ENCODE measurements around the gene ZNF273. TPM values are rescaled to one million over a fixed set of nuclear protein-coding genes. Genes with fewer than 3 reads are reported as not detected.

Gene ZNF273
- polyA plus RNA-seq, 1 donor from 2014 or later = 21.7 TPM

GRCh38 chr7:64904008-64904407, 935 bp downstream of the ZNF273 start:
- Histone ChIP-seq H3K4me3 (ENCODE audit: low read length) (peak overlapping the region; percentile 78), H3F3A (ENCODE audit: insufficient read depth, low read length, poor library complexity, severe bottlenecking) (no peaks in the 10 kb centered on the region), H3K36me3 (ENCODE audit: insufficient read depth, low read length) (no peaks in the 10 kb centered on the region), H2AFZ (ENCODE audit: low read depth, low read length) (no peak overlapping the region), H3K4me2 (ENCODE audit: low read length) (peak overlapping the region; percentile 86), H3K9me3 (ENCODE audit: low read length) (no peaks in the 10 kb centered on the region), H3K9me2 (ENCODE audit: insufficient read depth, low read length) (no peaks in the 10 kb centered on the region), H3K9ac (ENCODE audit: low read length) (no peak overlapping the region), H3K27me3 (ENCODE audit: insufficient read depth, low read depth, low read length) (no peaks in the 10 kb centered on the region), H3K27ac (ENCODE audit: low read length) (no peak overlapping the region), H4K20me1 (ENCODE audit: insufficient read depth) (no peaks in the 10 kb centered on the region), H3K79me2 (replicated peaks; ENCODE audit: insufficient read depth, low read length) (peaks cover 50% of the 10 kb centered on the region)
- TF ChIP-seq MXI1 (conservative IDR thresholded peaks at IDR 0.05; ENCODE audit: poor library complexity, severe bottlenecking) = no peak
- TF ChIP-seq POLR2AphosphoS5 (IDR thresholded peaks at IDR 0.05) = no peak

GRCh38 chr7:64905133-64905532, 2.1 kb downstream of the ZNF273 start:
- peaks cover 60% of the 10 kb centered on the region for H3K79me2 ChIP-seq (replicated peaks; ENCODE audit: insufficient read depth, low read length)
- no peaks in the 10 kb centered on the region for H4K20me1 ChIP-seq (ENCODE audit: insufficient read depth)
- no peaks in the 10 kb centered on the region for H3K36me3 ChIP-seq (ENCODE audit: insufficient read depth, low read length)
- no peaks in the 10 kb centered on the region for H3K9me3 ChIP-seq (ENCODE audit: low read length)
- TF ChIP-seq EZH2 (IDR thresholded peaks at IDR 0.05; ENCODE audit: borderline replicate concordance, insufficient read depth, low read length, poor library complexity, severe bottlenecking) = no peak
- TF ChIP-seq RAD21 (conservative IDR thresholded peaks at IDR 0.05) = no peak
- TF ChIP-seq REST (IDR thresholded peaks at IDR 0.05; ENCODE audit: borderline replicate concordance) = no peak
- no peak for TF ChIP-seq TAF1 (IDR thresholded peaks at IDR 0.05; ENCODE audit: low read depth)
- no peak for TF ChIP-seq MXI1 (conservative IDR thresholded peaks at IDR 0.05; ENCODE audit: poor library complexity, severe bottlenecking)
- no peak for TF ChIP-seq POLR2AphosphoS5 (IDR thresholded peaks at IDR 0.05)
- TF ChIP-seq SMC3 (conservative IDR thresholded peaks at IDR 0.05; ENCODE audit: poor library complexity) = no peak
- no peak for TF ChIP-seq EP300 (conservative IDR thresholded peaks at IDR 0.05; ENCODE audit: poor library complexity, severe bottlenecking)
- no peak for TF ChIP-seq CTCF (IDR thresholded peaks at IDR 0.05; ENCODE audit: poor library complexity, severe bottlenecking)
- H3F3A ChIP-seq (ENCODE audit: insufficient read depth, low read length, poor library complexity, severe bottlenecking) = no peaks in the 10 kb centered on the region
- H3K4me2 ChIP-seq (ENCODE audit: low read length) = no peak overlapping the region
- no peaks in the 10 kb centered on the region for H3K9me2 ChIP-seq (ENCODE audit: insufficient read depth, low read length)
- no peak overlapping the region for H3K4me3 ChIP-seq (ENCODE audit: low read length)
- H3K9ac ChIP-seq (ENCODE audit: low read length) = no peak overlapping the region
- no peak overlapping the region for H3K27ac ChIP-seq (ENCODE audit: low read length)
- no peak overlapping the region for H2AFZ ChIP-seq (ENCODE audit: low read depth, low read length)
- H3K27me3 ChIP-seq (ENCODE audit: insufficient read depth, low read depth, low read length) = no peaks in the 10 kb centered on the region

DNA sequence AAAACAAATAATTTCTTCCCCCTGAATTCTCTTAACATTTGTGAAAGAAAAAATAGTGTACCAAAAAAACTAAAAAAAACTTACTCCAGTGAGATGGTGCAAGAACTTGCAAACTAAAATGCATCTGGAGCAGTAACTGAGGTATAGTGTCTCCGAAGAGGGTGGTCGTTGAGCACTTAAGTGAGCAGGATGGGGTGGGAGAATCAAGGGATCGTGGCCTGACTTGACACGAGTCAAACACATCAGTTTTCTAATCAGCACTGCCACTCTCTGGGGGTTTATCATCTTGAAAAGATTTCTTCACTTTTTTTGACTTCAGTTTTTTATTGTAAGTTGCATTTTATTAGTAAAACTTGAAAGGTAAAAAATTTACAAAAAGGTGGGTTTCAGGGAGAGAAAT, 2.5 kb downstream of the ZNF273 start:
- Histone ChIP-seq H2AFZ (ENCODE audit: low read depth, low read length) (no peak overlapping the region), H3K9me3 (ENCODE audit: low read length) (no peaks in the 10 kb centered on the region), H3K9ac (ENCODE audit: low read length) (no peak overlapping the region), H3K27ac (ENCODE audit: low read length) (no peak overlapping the region), H3K4me3 (ENCODE audit: low read length) (no peak overlapping the region), H3F3A (ENCODE audit: insufficient read depth, low read length, poor library complexity, severe bottlenecking) (no peaks in the 10 kb centered on the region), H3K4me2 (ENCODE audit: low read length) (no peak overlapping the region), H3K27me3 (ENCODE audit: insufficient read depth, low read depth, low read length) (no peaks in the 10 kb centered on the region), H3K36me3 (ENCODE audit: insufficient read depth, low read length) (no peaks in the 10 kb centered on the region), H3K9me2 (ENCODE audit: insufficient read depth, low read length) (no peaks in the 10 kb centered on the region), H4K20me1 (ENCODE audit: insufficient read depth) (no peaks in the 10 kb centered on the region), H3K79me2 (replicated peaks; ENCODE audit: insufficient read depth, low read length) (peaks cover 63% of the 10 kb centered on the region)
- TF ChIP-seq SMC3 (conservative IDR thresholded peaks at IDR 0.05; ENCODE audit: poor library complexity) (no peak), CTCF (IDR thresholded peaks at IDR 0.05; ENCODE audit: poor library complexity, severe bottlenecking) (no peak), REST (IDR thresholded peaks at IDR 0.05; ENCODE audit: borderline replicate concordance) (no peak), RAD21 (conservative IDR thresholded peaks at IDR 0.05) (no peak), EZH2 (IDR thresholded peaks at IDR 0.05; ENCODE audit: borderline replicate concordance, insufficient read depth, low read length, poor library complexity, severe bottlenecking) (no peak), MXI1 (conservative IDR thresholded peaks at IDR 0.05; ENCODE audit: poor library complexity, severe bottlenecking) (no peak), TAF1 (IDR thresholded peaks at IDR 0.05; ENCODE audit: low read depth) (no peak), POLR2AphosphoS5 (IDR thresholded peaks at IDR 0.05) (no peak), EP300 (conservative IDR thresholded peaks at IDR 0.05; ENCODE audit: poor library complexity, severe bottlenecking) (no peak)
